Naive thymus-derived CD4-positive, alpha-beta T cell (primary cell): ENCODE measurements around the gene MMP21. TPM values are rescaled to one million over a fixed set of nuclear protein-coding genes. Genes with fewer than 3 reads are reported as not detected.

Source experiments
- ATAC-seq: fragments of 150-1000 bp; cut with Tn5 transposase; 2 replicates; pipeline ENCODE4 v1.10.0; 2021; ENCODE audit warnings: mild to moderate bottlenecking, moderate library complexity
- CTCF ChIA-PET: fragments of 350-600 bp; sonication (Branson Sonifier 250); formaldehyde crosslinking; loops from one replicate; lab custom pipeline; 2021; ENCODE audit warnings: antibody characterized with exemption; lab: Charles Lee
- POLR2A ChIA-PET: fragments of 350-600 bp; sonication (Branson Sonifier 250); formaldehyde crosslinking; loops from one replicate; lab custom pipeline; 2021; ENCODE audit warnings: antibody characterized with exemption, inconsistent platforms; lab: Charles Lee
- DNase-seq, 9 donors: peaks; one replicate each; pipeline versions ENCODE4 v3.0.0 to v3.0.0-alpha.2; 2020 to 2022; ENCODE audit warnings: mixed read lengths in 1 of 9
- H3K27ac ChIP-seq: one replicate; pipeline ENCODE4 v1.7.0; 2013; ENCODE audit warnings: mild to moderate bottlenecking, low read depth, low read length, moderate library complexity
- H3K27me3 ChIP-seq, 2 donors: one replicate each; pipeline ENCODE4 v1.7.0; 2013; ENCODE audit warnings: low read length in 2 of 2, mild to moderate bottlenecking in 2 of 2, moderate library complexity in 2 of 2; ENCODE audit not compliant: control insufficient read depth in 2 of 2, insufficient read depth in 2 of 2
- H3K36me3 ChIP-seq, 3 experiments: 1 replicate in 2 of 3; 2 replicates in 1 of 3; pipeline ENCODE4 v1.7.0; 2013; ENCODE audit warnings: low read length in 3 of 3, mild to moderate bottlenecking in 3 of 3, moderate library complexity in 1 of 3; ENCODE audit not compliant: insufficient read depth in 3 of 3, control insufficient read depth in 2 of 3
- H3K4me1 ChIP-seq, 2 donors: one replicate each; pipeline ENCODE4 v1.7.0; 2013; ENCODE audit warnings: low read length in 2 of 2, mild to moderate bottlenecking in 2 of 2, moderate library complexity in 1 of 2; ENCODE audit not compliant: control insufficient read depth in 2 of 2, insufficient read depth in 2 of 2
- H3K4me3 ChIP-seq: 2 replicates; pipeline ENCODE4 v1.7.0; 2013; ENCODE audit warnings: mild to moderate bottlenecking, low read length
- H3K9me3 ChIP-seq, 3 experiments: 1 replicate in 2 of 3; 2 replicates in 1 of 3; pipeline ENCODE4 v1.7.0; 2013; ENCODE audit warnings: low read length in 3 of 3; ENCODE audit not compliant: control insufficient read depth in 2 of 3
- H3K27ac Mint-ChIP-seq, 9 donors: one replicate each; pipeline ENCODE4 v1.8.0; 2020 to 2022; ENCODE audit warnings: mixed read lengths in 9 of 9, mild to moderate bottlenecking in 8 of 9, moderate library complexity in 5 of 9, inconsistent platforms in 2 of 9
- H3K27me3 Mint-ChIP-seq, 5 donors: one replicate each; pipeline ENCODE4 v1.8.0; 2021 to 2022; ENCODE audit warnings: mixed read lengths in 5 of 5, mild to moderate bottlenecking in 1 of 5
- H3K36me3 Mint-ChIP-seq, 5 donors: one replicate each; pipeline ENCODE4 v1.8.0; 2020 to 2022; ENCODE audit warnings: mixed read lengths in 5 of 5, mild to moderate bottlenecking in 3 of 5, inconsistent platforms in 1 of 5
- H3K4me1 Mint-ChIP-seq, 7 donors: one replicate each; pipeline ENCODE4 v1.8.0; 2020 to 2022; ENCODE audit warnings: mixed read lengths in 7 of 7, mild to moderate bottlenecking in 3 of 7, inconsistent platforms in 1 of 7
- H3K4me3 Mint-ChIP-seq, 10 donors: one replicate each; pipeline ENCODE4 v1.8.0; 2020 to 2022; ENCODE audit warnings: mild to moderate bottlenecking in 10 of 10, mixed read lengths in 10 of 10, moderate library complexity in 6 of 10, inconsistent platforms in 2 of 10
- H3K9me3 Mint-ChIP-seq, 11 donors: one replicate each; pipeline ENCODE4 v1.8.0; 2020 to 2022; ENCODE audit warnings: mixed read lengths in 11 of 11, mild to moderate bottlenecking in 4 of 11, inconsistent platforms in 1 of 11, moderate library complexity in 1 of 11
- intact Hi-C, 2 donors: fragments of 100-400 bp; cut with micrococcal nuclease; formaldehyde crosslinking; loops; one replicate each; pipeline ENCODE4 v1.15.1; 2023
- polyA plus RNA-seq, 2 donors: library from polyadenylated mRNA; unstranded; fragments of 300-500 nt; fragmentation: Illumina TruSeq; gene quantifications; one replicate each; pipeline ENCODE4 v1.2.3, GENCODE V29; 2021
- total RNA-seq, 6 experiments: library from RNA in 5 of 6; stranded (reverse) in 5 of 6; gene quantifications; 1 replicate in 5 of 6; 2 replicates in 1 of 6; pipeline ENCODE4 v1.2.3 and lab custom pipeline; 2021 to 2026

Gene MMP21
- total and polyA plus RNA-seq, 7 experiments from 2014 or later: 0.29 to 0.84 (median 0.40) TPM; not detected in 2

DNA sequence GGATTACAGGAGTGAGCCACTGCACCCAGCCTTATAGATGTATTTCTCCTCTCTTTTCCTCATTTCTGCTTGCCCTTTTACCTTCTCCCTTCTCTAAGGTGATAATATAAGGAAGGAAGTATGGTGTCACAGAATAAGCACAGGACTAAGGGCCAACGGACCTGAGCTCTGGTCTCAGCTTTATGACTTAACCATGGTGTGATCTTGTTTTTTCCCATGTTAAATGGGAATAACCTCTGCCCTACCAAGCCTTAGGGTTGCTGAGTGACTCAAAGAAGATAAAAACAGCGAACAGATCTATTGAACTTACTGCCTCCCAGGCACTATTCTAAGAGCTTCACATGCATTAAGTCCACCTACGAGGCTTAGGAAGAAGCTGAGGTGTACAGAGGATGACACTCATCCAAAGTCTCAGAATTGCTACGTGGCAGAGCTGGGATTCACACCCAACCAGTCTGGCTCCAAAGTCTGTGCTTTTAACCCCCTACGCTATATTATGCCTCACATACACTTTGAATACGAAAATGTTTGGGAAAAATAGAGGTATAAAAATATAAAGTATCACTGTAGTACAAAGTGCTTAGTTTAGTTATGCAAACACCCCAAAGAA lies 41.8 kb upstream of the MMP21 start:
- intact Hi-C loops: no loop called here
- peaks cover 0 to 5% of the 10 kb centered on the region in 2 donors for H3K4me1 ChIP-seq
- no peak overlapping the region for H3K27ac ChIP-seq
- ATAC-seq (no peak), DNase-seq (no peak)
- CTCF ChIA-PET: no interaction called here
- H3K27me3 Mint-ChIP-seq: no peaks in the 10 kb centered on the region
- H3K36me3 Mint-ChIP-seq: peaks cover 6 to 23% (median 15%) of the 10 kb centered on the region in 5 donors
- H3K27me3 ChIP-seq: no peaks in the 10 kb centered on the region
- no peak overlapping the region for H3K27ac Mint-ChIP-seq
- peaks cover 7 to 32% (median 9%) of the 10 kb centered on the region in 3 experiments for H3K36me3 ChIP-seq
- no peak overlapping the region for H3K4me3 Mint-ChIP-seq
- no peaks in the 10 kb centered on the region for H3K9me3 ChIP-seq
- no peaks in the 10 kb centered on the region for H3K9me3 Mint-ChIP-seq
- peaks cover 0 to 24% (median 14%) of the 10 kb centered on the region in 7 donors for H3K4me1 Mint-ChIP-seq
- POLR2A ChIA-PET: interaction anchor here (1.0 kb wide), 1 partner anchor 13 kb away, joined by 4 read pairs; no protein-coding TSS in a partner anchor
- H3K4me3 ChIP-seq: no peak overlapping the region

DNA sequence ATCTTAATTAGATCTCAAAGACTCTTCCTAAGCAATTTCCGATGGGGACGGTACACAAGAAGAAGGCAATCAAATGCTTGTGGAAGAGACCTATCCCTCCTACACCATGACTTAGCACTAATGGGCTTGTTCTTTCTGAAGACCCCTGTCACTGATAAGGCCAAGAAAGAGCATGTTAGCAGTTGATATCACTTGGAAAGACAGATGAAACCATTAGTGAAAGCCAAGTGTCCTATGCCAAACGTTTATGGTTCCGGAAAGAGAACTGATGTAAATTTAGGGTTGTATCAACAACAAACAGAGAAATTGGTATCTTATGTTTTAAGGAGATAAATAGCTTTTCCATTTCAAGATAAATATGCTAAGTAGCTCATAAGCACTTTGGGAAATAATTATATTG lies 40.9 kb upstream of the MMP21 start:
- Mint-ChIP-seq H3K4me1 (peaks cover 0 to 17% (median 11%) of the 10 kb centered on the region in 7 donors), H3K27me3 (no peaks in the 10 kb centered on the region), H3K27ac (no peak overlapping the region), H3K36me3 (peaks cover 8 to 27% (median 15%) of the 10 kb centered on the region in 5 donors), H3K9me3 (no peaks in the 10 kb centered on the region), H3K4me3 (no peak overlapping the region)
- Histone ChIP-seq H3K4me3 (no peak overlapping the region), H3K36me3 (peaks cover 7 to 32% (median 9%) of the 10 kb centered on the region in 3 experiments), H3K27me3 (no peaks in the 10 kb centered on the region), H3K27ac (no peak overlapping the region), H3K9me3 (no peaks in the 10 kb centered on the region), H3K4me1 (no peaks in the 10 kb centered on the region)
- ATAC-seq (no peak), DNase-seq (no peak)
- CTCF ChIA-PET: no interaction called here
- POLR2A ChIA-PET: interaction anchor here (1.0 kb wide), 2 partner anchors 14 to 15 kb away, joined by 3 to 4 read pairs; no protein-coding TSS in a partner anchor
- intact Hi-C loops: no loop called here

GRCh38 chr10:125815764-125816163 lies 40.1 kb upstream of the MMP21 start:
- peaks cover 7 to 36% (median 9%) of the 10 kb centered on the region in 3 experiments for H3K36me3 ChIP-seq
- H3K27ac ChIP-seq: no peak overlapping the region
- CTCF ChIA-PET: no interaction called here
- H3K4me3 ChIP-seq: no peak overlapping the region
- Mint-ChIP-seq H3K9me3 (no peaks in the 10 kb centered on the region), H3K27ac (no peak overlapping the region), H3K4me1 (peaks cover 1 to 12% (median 4%) of the 10 kb centered on the region in 7 donors), H3K4me3 (no peak overlapping the region), H3K27me3 (no peaks in the 10 kb centered on the region), H3K36me3 (peaks cover 10 to 32% (median 19%) of the 10 kb centered on the region in 5 donors)
- POLR2A ChIA-PET: interaction anchor here (1.0 kb wide), 1 partner anchor 15 kb away, joined by 3 read pairs; no protein-coding TSS in a partner anchor
- H3K27me3 ChIP-seq: no peaks in the 10 kb centered on the region
- ATAC-seq (no peak), DNase-seq (no peak)
- intact Hi-C loops: no loop called here
- no peaks in the 10 kb centered on the region for H3K4me1 ChIP-seq
- H3K9me3 ChIP-seq: no peaks in the 10 kb centered on the region

DNA sequence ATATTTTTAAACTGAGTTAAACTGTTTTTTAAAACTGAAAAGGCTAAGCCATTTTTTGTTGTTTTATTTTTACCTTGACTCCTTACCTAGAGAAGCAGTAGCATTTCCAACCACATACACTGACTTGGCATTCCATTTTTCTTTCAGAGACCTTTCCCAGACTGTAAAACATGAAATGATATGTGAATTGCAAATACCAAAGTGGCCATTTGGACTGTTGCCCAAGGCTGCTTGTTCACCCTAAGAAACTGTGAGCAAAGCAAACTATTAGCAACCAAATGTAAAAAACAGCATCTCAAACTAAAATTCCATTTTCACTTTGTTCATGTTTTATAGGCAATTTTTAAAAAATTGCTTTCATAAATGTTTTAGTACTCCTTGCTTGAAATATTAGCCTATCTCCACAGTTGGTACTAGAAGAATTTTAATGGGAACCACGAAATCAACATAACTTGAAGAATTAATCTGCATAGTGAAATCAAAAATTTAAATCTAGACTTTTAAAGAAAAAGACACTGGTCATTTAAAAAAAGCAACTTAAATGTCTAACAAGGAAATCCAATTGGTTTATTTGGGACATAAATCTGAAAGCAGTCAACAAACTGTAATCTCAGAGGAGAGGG lies 36.6 kb upstream of the MMP21 start:
- H3K4me3 Mint-ChIP-seq: no peak overlapping the region
- Histone ChIP-seq H3K9me3 (no peaks in the 10 kb centered on the region), H3K4me1 (no peaks in the 10 kb centered on the region), H3K27ac (no peak overlapping the region), H3K4me3 (no peak overlapping the region), H3K27me3 (no peaks in the 10 kb centered on the region), H3K36me3 (peaks cover 9 to 59% (median 10%) of the 10 kb centered on the region in 3 experiments)
- no peak overlapping the region for H3K27ac Mint-ChIP-seq
- peaks cover 0 to 9% (median 3%) of the 10 kb centered on the region in 7 donors for H3K4me1 Mint-ChIP-seq
- intact Hi-C loops: no loop called here
- ATAC-seq: no peak
- CTCF ChIA-PET: no interaction called here
- DNase-seq: no peak
- peaks cover 19 to 52% (median 26%) of the 10 kb centered on the region in 5 donors for H3K36me3 Mint-ChIP-seq
- no peaks in the 10 kb centered on the region for H3K9me3 Mint-ChIP-seq
- POLR2A ChIA-PET: no interaction called here
- H3K27me3 Mint-ChIP-seq: no peaks in the 10 kb centered on the region

DNA sequence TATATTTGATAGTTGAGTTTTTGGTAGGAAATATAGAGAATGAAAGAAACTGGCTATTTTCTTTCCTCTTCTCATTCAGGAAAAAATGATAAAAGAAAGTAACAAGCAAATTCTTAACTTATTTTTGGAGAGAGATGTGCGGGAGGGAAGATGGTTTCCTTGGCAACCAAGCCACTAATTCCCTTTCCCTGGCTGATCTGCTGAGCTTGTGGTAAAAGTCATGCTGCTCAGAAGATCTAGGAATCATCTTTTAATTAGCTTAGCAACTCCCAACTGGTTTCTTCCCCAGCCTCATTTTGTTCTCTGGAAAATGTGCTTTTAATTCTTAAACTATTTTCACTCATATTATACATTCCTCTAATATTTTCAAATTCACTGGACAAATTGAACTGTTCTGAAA lies 35.6 kb upstream of the MMP21 start:
- H3K27ac ChIP-seq: no peak overlapping the region
- no peak for DNase-seq
- ChIA-PET CTCF (no interaction called here), POLR2A (no interaction called here)
- H3K4me3 ChIP-seq: no peak overlapping the region
- intact Hi-C loops: no loop called here
- ATAC-seq: no peak
- peaks cover 9 to 69% (median 10%) of the 10 kb centered on the region in 3 experiments for H3K36me3 ChIP-seq
- Mint-ChIP-seq H3K36me3 (peaks cover 19 to 62% (median 35%) of the 10 kb centered on the region in 5 donors), H3K9me3 (no peaks in the 10 kb centered on the region), H3K4me1 (peaks cover 0 to 9% (median 0%) of the 10 kb centered on the region in 7 donors), H3K4me3 (no peak overlapping the region), H3K27ac (no peak overlapping the region), H3K27me3 (no peaks in the 10 kb centered on the region)
- no peaks in the 10 kb centered on the region for H3K9me3 ChIP-seq
- H3K27me3 ChIP-seq: no peaks in the 10 kb centered on the region
- no peaks in the 10 kb centered on the region for H3K4me1 ChIP-seq

- no peak for DNase-seq
- H3K4me3 ChIP-seq: no peak overlapping the region
- Mint-ChIP-seq H3K36me3 (peaks cover 13 to 56% (median 22%) of the 10 kb centered on the region in 5 donors), H3K4me1 (peaks cover 0 to 9% (median 0%) of the 10 kb centered on the region in 7 donors), H3K4me3 (no peak overlapping the region), H3K27ac (no peak overlapping the region), H3K9me3 (no peaks in the 10 kb centered on the region), H3K27me3 (no peaks in the 10 kb centered on the region)
- intact Hi-C loops: no loop called here
- ChIA-PET CTCF (no interaction called here), POLR2A (no interaction called here)
- H3K27me3 ChIP-seq: no peaks in the 10 kb centered on the region
- peaks cover 0 to 66% (median 3%) of the 10 kb centered on the region in 3 experiments for H3K36me3 ChIP-seq
- no peak for ATAC-seq
- no peaks in the 10 kb centered on the region for H3K4me1 ChIP-seq
- no peaks in the 10 kb centered on the region for H3K9me3 ChIP-seq
- H3K27ac ChIP-seq: no peak overlapping the region
These were observed 32.4 kb upstream of the MMP21 start for GRCh38 chr10:125808047-125808446.
